ENCODE data around the gene GFM1. TPM values are rescaled to one million over a fixed set of nuclear protein-coding genes. Genes with fewer than 3 reads are reported as not detected.

The GFM1 gene
- total RNA-seq, 2 donors from 2014 or later: 63.9 to 69.5 TPM

DNA sequence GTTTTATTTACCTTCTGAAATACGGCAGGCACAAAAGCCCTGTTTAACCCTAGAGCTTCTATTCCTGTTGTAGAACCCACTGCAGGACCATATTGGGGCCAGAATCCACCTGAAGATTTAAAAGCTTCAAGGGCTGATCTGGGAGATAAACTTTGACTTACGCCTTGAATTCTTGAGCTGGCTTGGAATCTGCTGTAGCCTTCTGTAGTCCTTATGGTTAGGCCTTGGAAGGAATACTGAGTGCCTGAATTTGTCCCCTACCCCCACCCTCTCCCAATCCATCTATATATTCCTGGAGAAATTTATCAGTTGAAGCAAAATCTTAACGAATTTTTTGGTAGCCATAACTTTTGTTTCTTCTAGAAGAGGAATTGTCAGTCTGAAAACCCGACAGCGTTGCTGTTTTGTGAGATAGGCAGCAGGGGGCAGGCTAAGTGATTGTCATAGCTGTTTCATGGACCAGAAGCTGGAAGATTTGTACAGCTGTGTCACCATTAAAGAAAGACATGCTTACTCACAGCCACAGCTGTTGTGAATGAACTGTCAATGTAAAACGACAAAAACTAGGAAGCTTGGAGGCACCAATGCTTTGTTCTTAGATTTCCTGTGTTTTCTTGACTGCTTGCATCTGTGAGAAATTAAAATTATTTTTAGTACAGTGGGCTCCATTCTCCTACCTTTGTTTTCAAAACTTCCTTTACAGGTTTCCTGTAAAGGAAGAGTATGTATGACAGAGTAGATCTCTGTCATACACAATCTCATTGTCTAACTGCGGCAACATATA lies 15.3 kb downstream of the GFM1 start:
- Mint-ChIP-seq H3K27ac (no peak overlapping the region), H3K36me3 (peaks cover 9% of the 10 kb centered on the region), H3K4me3 (no peak overlapping the region), H3K9me3 (no peaks in the 10 kb centered on the region), H3K27me3 (no peaks in the 10 kb centered on the region), H3K4me1 (ENCODE audit: low read depth in 2 of 2) (no peaks in the 10 kb centered on the region)
- DNase-seq (ENCODE audit: low spot score): no peak
- peak in 1 of 2 donors; percentile 68 for ATAC-seq

DNA sequence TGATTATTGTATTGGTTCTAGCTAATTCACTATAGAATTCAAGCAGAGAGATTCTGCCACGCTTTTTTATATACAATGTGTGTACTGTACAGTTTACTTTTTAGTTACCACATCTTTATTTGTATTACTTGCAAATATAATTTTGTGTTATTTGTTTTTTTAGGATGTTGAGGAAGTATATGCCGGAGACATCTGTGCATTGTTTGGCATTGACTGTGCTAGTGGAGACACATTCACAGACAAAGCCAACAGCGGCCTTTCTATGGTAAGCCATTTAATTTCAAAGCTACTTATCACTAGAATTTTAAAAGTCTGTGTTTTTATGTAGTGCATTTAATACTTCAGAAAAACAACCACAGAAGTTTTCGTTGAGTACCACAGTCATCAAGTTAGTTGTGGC lies 16.4 kb downstream of the GFM1 start:
- Mint-ChIP-seq H3K4me1 (ENCODE audit: low read depth in 2 of 2) (no peaks in the 10 kb centered on the region), H3K27ac (no peak overlapping the region)

DNA sequence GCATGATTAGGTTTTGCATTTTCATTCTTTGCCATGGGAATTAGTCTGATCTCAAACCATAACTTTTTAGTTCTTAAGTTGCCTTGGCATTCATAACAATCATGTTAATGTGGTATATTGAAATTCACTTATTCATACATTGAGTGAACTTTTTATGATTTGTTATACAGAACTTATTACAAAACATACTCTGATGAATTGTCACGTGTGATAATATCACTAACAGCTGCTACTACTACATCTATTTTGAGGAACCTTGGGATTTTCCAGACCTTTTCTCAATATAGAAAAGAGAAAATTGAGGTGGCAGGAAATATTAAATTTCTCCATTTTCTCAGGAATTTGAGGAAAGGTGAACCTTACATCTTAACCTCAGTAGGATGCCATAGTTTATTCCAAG lies 18.9 kb downstream of the GFM1 start:
- Mint-ChIP-seq H3K4me1 (ENCODE audit: low read depth in 2 of 2) (no peaks in the 10 kb centered on the region), H3K27me3 (no peaks in the 10 kb centered on the region), H3K27ac (no peak overlapping the region), H3K4me3 (no peak overlapping the region), H3K9me3 (no peaks in the 10 kb centered on the region), H3K36me3 (peaks cover 5% of the 10 kb centered on the region)
- ATAC-seq (no peak), DNase-seq (ENCODE audit: low spot score) (no peak)

More for the DNA sequence above, 16.4 kb downstream of the GFM1 start:
- H3K36me3 Mint-ChIP-seq: peaks cover 9% of the 10 kb centered on the region
- no peak for ATAC-seq
- DNase-seq (ENCODE audit: low spot score): no peak
- H3K4me3 Mint-ChIP-seq: no peak overlapping the region
- no peaks in the 10 kb centered on the region for H3K9me3 Mint-ChIP-seq
- H3K27me3 Mint-ChIP-seq: no peaks in the 10 kb centered on the region

DNA sequence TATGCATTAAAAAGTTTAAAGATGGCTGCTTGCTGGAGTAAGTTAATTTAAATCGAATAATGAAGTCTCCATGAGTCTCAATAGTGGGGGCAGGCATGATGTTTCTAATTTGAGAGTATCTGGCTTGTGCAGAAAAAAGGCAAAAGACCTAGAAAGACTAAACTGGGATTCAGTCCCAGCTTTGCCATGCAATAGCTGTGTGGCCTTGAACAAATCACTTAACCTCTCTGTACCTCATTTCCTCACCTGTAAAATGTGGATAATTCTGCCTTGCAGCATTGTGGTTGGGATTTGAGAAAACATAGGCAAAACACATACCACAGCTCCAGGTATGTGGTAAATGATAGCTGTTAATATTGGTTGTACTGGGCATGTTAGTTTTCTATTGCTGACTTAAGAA lies 19.5 kb downstream of the GFM1 start:
- ATAC-seq: no peak
- DNase-seq (ENCODE audit: low spot score): no peak
- H3K27me3 Mint-ChIP-seq: no peaks in the 10 kb centered on the region
- H3K4me1 Mint-ChIP-seq (ENCODE audit: low read depth in 2 of 2): no peaks in the 10 kb centered on the region
- H3K27ac Mint-ChIP-seq: no peak overlapping the region
- no peaks in the 10 kb centered on the region for H3K9me3 Mint-ChIP-seq
- peaks cover 9% of the 10 kb centered on the region for H3K36me3 Mint-ChIP-seq
- H3K4me3 Mint-ChIP-seq: no peak overlapping the region

DNA sequence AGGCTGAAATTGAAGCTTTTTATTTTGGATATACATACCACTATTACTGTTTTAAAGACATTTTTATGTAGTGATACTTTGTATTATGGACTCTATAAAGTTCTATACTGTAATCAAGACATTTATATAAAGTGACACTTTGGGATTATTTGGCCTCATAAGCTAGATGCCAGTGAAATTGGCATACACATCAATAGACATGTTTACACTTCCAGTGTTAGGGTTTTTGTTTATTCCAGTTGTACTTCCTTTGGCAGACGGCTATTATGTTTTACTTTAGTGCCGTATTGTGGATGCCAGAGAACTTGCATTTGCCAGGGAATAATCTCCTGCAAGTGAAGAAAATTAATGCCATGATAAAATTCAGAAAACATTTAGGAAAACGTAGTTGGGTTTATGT lies 22.1 kb downstream of the GFM1 start:
- Mint-ChIP-seq H3K4me3 (no peak overlapping the region), H3K27me3 (no peaks in the 10 kb centered on the region), H3K9me3 (no peaks in the 10 kb centered on the region), H3K4me1 (ENCODE audit: low read depth in 2 of 2) (peaks cover 0 to 7% of the 10 kb centered on the region in 2 donors), H3K27ac (no peak overlapping the region), H3K36me3 (peaks cover 11% of the 10 kb centered on the region)
- DNase-seq (ENCODE audit: low spot score): no peak
- no peak for ATAC-seq

- Mint-ChIP-seq H3K4me3 (no peak overlapping the region), H3K27ac (no peak overlapping the region)
- no peak for DNase-seq (ENCODE audit: low spot score)
Measured at GRCh38 chr3:158668506-158668905, 24.2 kb downstream of the GFM1 start.

GRCh38 chr3:158671821-158672214 lies 27.5 kb downstream of the GFM1 start:
- H3K4me1 Mint-ChIP-seq (ENCODE audit: low read depth in 2 of 2): peaks cover 16 to 22% of the 10 kb centered on the region in 2 donors
- peaks cover 6% of the 10 kb centered on the region for H3K36me3 Mint-ChIP-seq
- no peaks in the 10 kb centered on the region for H3K9me3 Mint-ChIP-seq
- ATAC-seq (no peak), DNase-seq (ENCODE audit: low spot score) (no peak)
- peak overlapping the region; percentile 88 for H3K4me3 Mint-ChIP-seq
- H3K27ac Mint-ChIP-seq: peak overlapping the region; percentile 71 to 94
- H3K27me3 Mint-ChIP-seq: no peaks in the 10 kb centered on the region

More at GRCh38 chr3:158668506-158668905, 24.2 kb downstream of the GFM1 start:
- Mint-ChIP-seq H3K9me3 (no peaks in the 10 kb centered on the region), H3K27me3 (no peaks in the 10 kb centered on the region), H3K36me3 (peaks cover 6% of the 10 kb centered on the region), H3K4me1 (ENCODE audit: low read depth in 2 of 2) (peaks cover 13 to 22% of the 10 kb centered on the region in 2 donors)
- no peak for ATAC-seq

DNA sequence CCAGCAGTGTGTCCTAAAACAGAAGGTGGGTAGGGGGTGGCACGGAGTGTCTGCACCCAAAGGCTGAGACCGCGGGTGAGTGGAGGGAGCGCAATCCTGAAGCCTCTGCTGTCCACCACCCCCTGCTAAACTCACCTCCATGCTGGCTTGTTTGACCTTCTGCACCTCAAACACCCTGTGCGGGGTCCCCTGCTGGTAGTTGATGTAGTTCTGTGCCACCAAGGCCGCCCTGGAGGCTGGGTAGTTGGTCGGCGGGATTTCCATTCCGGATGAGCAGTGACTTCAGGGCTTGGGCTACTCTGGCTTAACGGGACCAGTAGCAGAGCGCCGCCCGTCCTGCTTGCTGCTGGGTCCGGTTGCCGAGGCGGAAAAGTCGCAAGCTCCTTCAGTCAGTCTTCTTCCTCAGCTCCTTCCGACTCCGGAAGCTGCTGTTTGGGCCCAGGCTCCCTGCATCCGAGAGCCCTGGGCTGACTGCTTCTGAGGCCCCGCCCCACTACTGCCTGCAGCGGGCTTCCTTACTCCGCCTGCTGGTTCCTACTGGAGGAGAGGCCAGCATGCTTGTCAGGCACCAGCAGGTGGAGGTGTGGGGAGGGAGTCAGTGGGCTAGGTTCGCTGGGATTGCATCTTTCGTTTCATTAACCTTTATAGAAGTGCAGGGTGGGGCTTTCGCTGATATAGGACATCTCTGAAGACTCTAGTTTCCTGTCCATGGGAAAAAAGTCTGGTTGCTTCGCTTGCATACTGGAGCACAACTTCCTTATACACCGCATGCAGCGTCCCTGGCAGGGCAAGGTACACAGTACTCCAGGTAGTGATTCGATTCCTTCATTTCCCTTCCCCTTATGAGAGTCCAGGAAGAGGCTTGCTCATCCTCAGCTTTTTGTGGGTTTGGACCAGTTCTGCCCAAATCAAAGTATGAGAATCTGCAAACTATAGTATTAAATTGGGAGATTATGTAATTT lies 28.2 kb downstream of the GFM1 start, which contains the start of gene LXN:
LXN (minus strand) TSS at position 434 of the 962 bp plus-strand sequence; CDS start at position 264, 170 bp downstream.
- Mint-ChIP-seq H3K27me3 (no peaks in the 10 kb centered on the region), H3K4me1 (ENCODE audit: low read depth in 2 of 2) (peaks cover 16 to 22% of the 10 kb centered on the region in 2 donors), H3K27ac (peak within 1 kb of the TSS; percentile 71 to 94), H3K9me3 (no peaks in the 10 kb centered on the region), H3K4me3 (peak within 1 kb of the TSS; percentile 88), H3K36me3 (peaks cover 11% of the 10 kb centered on the region)
- ATAC-seq (peak; percentile 99), DNase-seq (ENCODE audit: low spot score) (peak; percentile 85)

DNA sequence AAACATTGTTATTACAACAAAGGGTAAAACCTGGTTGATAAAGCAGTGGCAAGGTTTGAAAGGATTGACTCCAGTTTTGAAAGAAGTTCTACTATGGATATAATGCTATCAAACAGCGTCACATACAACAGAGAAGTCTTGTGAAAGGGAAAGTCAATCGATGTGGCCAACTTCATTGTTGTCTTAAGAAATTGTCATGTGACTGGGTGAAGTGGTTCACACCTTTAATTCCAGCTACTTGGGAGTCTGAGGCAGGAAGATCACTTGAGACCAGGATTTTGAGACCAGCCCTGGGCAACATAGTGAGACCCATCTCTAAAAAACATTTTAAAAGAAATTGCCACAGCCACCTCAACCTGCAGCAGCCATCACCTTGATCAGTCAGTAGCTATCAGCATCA lies 34.4 kb downstream of the GFM1 start:
- no peaks in the 10 kb centered on the region for H3K9me3 Mint-ChIP-seq
- DNase-seq (ENCODE audit: low spot score) (no peak), ATAC-seq (no peak)
- H3K4me3 Mint-ChIP-seq: no peak overlapping the region
- peaks cover 10% of the 10 kb centered on the region for H3K36me3 Mint-ChIP-seq
- H3K4me1 Mint-ChIP-seq (ENCODE audit: low read depth in 2 of 2): peaks cover 0 to 2% of the 10 kb centered on the region in 2 donors
- H3K27me3 Mint-ChIP-seq: no peaks in the 10 kb centered on the region
- no peak overlapping the region for H3K27ac Mint-ChIP-seq

- Mint-ChIP-seq H3K9me3 (no peaks in the 10 kb centered on the region), H3K4me3 (no peak overlapping the region), H3K4me1 (ENCODE audit: low read depth in 2 of 2) (no peaks in the 10 kb centered on the region), H3K36me3 (peaks cover 15% of the 10 kb centered on the region), H3K27me3 (no peaks in the 10 kb centered on the region), H3K27ac (no peak overlapping the region)
- DNase-seq (ENCODE audit: low spot score): no peak
- no peak for ATAC-seq
Measured at GRCh38 chr3:158679547-158680000, 35.2 kb downstream of the GFM1 start.

DNA sequence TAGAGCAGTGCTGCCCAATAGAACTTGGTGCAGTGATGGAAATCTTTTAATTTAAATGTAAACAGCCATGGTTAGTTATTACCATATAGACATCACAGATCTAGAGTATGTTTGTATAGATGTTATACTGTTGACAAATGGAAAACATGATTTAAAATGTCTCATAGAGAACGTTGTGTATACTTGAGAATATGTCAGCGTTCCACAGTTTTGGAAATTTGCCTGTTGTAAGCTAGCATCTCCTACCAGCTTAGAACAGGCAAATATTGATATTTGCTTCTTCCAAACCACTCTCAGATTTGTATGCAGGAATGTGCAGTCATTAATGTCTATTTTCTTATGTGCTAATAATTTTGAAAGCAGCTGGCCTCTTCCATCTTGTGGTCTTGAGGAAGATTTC lies 36.5 kb downstream of the GFM1 start:
- Mint-ChIP-seq H3K4me1 (ENCODE audit: low read depth in 2 of 2) (no peaks in the 10 kb centered on the region), H3K36me3 (peaks cover 15% of the 10 kb centered on the region), H3K27ac (no peak overlapping the region), H3K27me3 (no peaks in the 10 kb centered on the region), H3K4me3 (no peak overlapping the region), H3K9me3 (no peaks in the 10 kb centered on the region)
- ATAC-seq: no peak
- no peak for DNase-seq (ENCODE audit: low spot score)

DNA sequence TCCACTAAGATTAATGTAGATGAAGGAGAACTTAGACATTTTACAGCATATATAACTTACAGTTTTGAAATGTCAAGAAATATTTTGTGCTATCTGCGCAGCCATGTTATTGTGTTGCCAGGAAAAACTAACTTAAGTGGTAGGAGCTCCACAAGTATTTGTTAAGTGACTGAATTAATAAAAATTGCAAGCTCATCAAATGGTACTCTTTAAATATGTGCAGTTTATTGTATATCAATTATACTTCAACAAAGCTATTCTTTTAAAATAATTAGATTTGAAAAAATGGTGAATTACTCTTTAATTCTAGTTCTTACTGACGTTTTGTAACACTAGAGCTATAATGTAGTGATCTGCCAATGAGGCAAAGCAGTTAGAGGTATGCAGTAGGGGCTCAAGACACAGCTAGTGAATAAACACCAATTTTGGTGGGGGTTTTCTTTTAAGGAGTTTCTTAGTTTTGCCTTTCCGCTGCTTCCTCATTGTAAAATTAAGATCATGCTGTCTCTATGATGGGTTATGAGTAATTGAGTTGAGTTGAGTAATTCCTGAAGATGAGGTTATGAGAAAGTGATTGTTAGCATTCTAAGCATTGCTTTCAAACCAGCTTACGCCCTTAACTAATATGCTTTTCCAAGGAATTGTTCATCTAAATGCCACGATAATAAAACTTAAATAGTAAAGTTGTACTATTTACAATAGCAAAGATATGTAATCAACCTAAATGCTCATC lies 39.1 kb downstream of the GFM1 start:
- H3K9me3 Mint-ChIP-seq: no peaks in the 10 kb centered on the region
- ATAC-seq (peak in 1 of 2 donors; percentile 52), DNase-seq (ENCODE audit: low spot score) (no peak)
- no peak overlapping the region for H3K27ac Mint-ChIP-seq
- H3K27me3 Mint-ChIP-seq: no peaks in the 10 kb centered on the region
- H3K36me3 Mint-ChIP-seq: peaks cover 9% of the 10 kb centered on the region
- H3K4me3 Mint-ChIP-seq: no peak overlapping the region
- H3K4me1 Mint-ChIP-seq (ENCODE audit: low read depth in 2 of 2): no peaks in the 10 kb centered on the region

GRCh38 chr3:158685159-158685558 lies 40.8 kb downstream of the GFM1 start:
- no peaks in the 10 kb centered on the region for H3K4me1 Mint-ChIP-seq (ENCODE audit: low read depth in 2 of 2)
- peaks cover 11% of the 10 kb centered on the region for H3K36me3 Mint-ChIP-seq
- ATAC-seq (no peak), DNase-seq (ENCODE audit: low spot score) (no peak)
- no peaks in the 10 kb centered on the region for H3K27me3 Mint-ChIP-seq
- H3K27ac Mint-ChIP-seq: no peak overlapping the region
- no peak overlapping the region for H3K4me3 Mint-ChIP-seq
- no peaks in the 10 kb centered on the region for H3K9me3 Mint-ChIP-seq

All from natural killer cell treated with Interleukin-12 subunit alpha and Interleukin-12 subunit beta and Interleukin-15 and Interleukin-18, amount 100 ng/mL, for 72 hours (primary cell).